ENCODE results near the gene TTLL9. TPM values are rescaled to one million over a fixed set of nuclear protein-coding genes. Genes with fewer than 3 reads are reported as not detected.

TTLL9 gene
- total and polyA plus RNA-seq, 2 of the 13 experiments (the other 11 are each of a cell fraction or from before 2014, with no cell fraction given) = not detected

- Histone ChIP-seq H3K4me3 (replicated peaks in 1 of 3; ENCODE audit: insufficient read depth in 1 of 3, low read depth in 2 of 3, low read length in 3 of 3) (no peak overlapping the region), H3K9ac (ENCODE audit: insufficient read depth, low read depth, low read length) (no peak overlapping the region), H3K36me3 (replicated peaks in 1 of 2; ENCODE audit: control insufficient read depth in 1 of 2, insufficient read depth in 2 of 2, low read length in 2 of 2) (no peaks in the 10 kb centered on the region), H4K20me1 (ENCODE audit: insufficient read depth, low read length) (no peaks in the 10 kb centered on the region), H3K27ac (ENCODE audit: extremely low read length, insufficient read depth, low read length) (no peak overlapping the region), H3K4me2 (ENCODE audit: low read depth, low read length) (no peak overlapping the region), H3K27me3 (ENCODE audit: control insufficient read depth in 1 of 2, insufficient read depth in 2 of 2, low read length in 2 of 2) (peaks cover 11 to 41% of the 10 kb centered on the region in 2 experiments; a peak in 4 of 5 replicates), H2AFZ (ENCODE audit: low read length) (no peak overlapping the region), H3K79me2 (ENCODE audit: insufficient read depth, low read length) (no peaks in the 10 kb centered on the region), H3K4me1 (ENCODE audit: insufficient read depth, low read length) (peaks cover 26% of the 10 kb centered on the region), H3K9me3 (ENCODE audit: low read length) (no peaks in the 10 kb centered on the region)
- FAIRE-seq (no peak), ATAC-seq (no peak), DNase-seq (ENCODE audit: low spot score) (no peak)
- ChIA-PET CTCF (ENCODE audit: low intra/inter-chr PET ratio, low total read pairs) (no interaction called here), POLR2A (no interaction called here)
- 41% methylated on average over 12 of the region's 12 CpGs for WGBS (ENCODE audit: low lambda C conversion rate)
- TF ChIP-seq ZFP91 (CRISPR knock-in tag; IDR thresholded peaks at IDR 0.05; ENCODE audit: borderline replicate concordance) (no peak), CREB1 (IDR thresholded peaks at IDR 0.05) (peak; percentile 96), CREB1 (CRISPR knock-in tag; IDR thresholded peaks at IDR 0.05) (no peak), ZNF629 (CRISPR knock-in tag; conservative IDR thresholded peaks at IDR 0.05) (0 out of 2 replicates have a peak, but pooled peaks have one; percentile 15), ATF7 (IDR thresholded peaks at IDR 0.05) (peak; percentile 99), ATF7 (CRISPR knock-in tag; IDR thresholded peaks at IDR 0.05) (no peak)
- no TSS peak for BruUV-seq (replicated peaks)
- intact Hi-C loops (cut with micrococcal nuclease; ENCODE audit: unreplicated experiment) (no loop called here), in situ Hi-C loops (cut with HindIII; ENCODE audit: extremely low pct_ligation_motif_present, low pct_unique_long_range_greater_than_20kb) (no loop called here)
Observed at GRCh38 chr20:31864521-31865400, 5.7 kb upstream of the TTLL9 start.

- Histone ChIP-seq H3K4me1 (ENCODE audit: insufficient read depth, low read length) (peaks cover 26% of the 10 kb centered on the region), H3K36me3 (replicated peaks in 1 of 2; ENCODE audit: control insufficient read depth in 1 of 2, insufficient read depth in 2 of 2, low read length in 2 of 2) (no peaks in the 10 kb centered on the region), H3K4me3 (replicated peaks in 1 of 3; ENCODE audit: insufficient read depth in 1 of 3, low read depth in 2 of 3, low read length in 3 of 3) (no peak overlapping the region), H3K27me3 (ENCODE audit: control insufficient read depth in 1 of 2, insufficient read depth in 2 of 2, low read length in 2 of 2) (peaks cover 14 to 42% of the 10 kb centered on the region in 2 experiments; a peak in 4 of 5 replicates), H3K4me2 (ENCODE audit: low read depth, low read length) (no peak overlapping the region), H2AFZ (ENCODE audit: low read length) (no peak overlapping the region), H3K79me2 (ENCODE audit: insufficient read depth, low read length) (no peaks in the 10 kb centered on the region), H3K9ac (ENCODE audit: insufficient read depth, low read depth, low read length) (no peak overlapping the region), H3K9me3 (ENCODE audit: low read length) (no peaks in the 10 kb centered on the region), H3K27ac (ENCODE audit: extremely low read length, insufficient read depth, low read length) (no peak overlapping the region), H4K20me1 (ENCODE audit: insufficient read depth, low read length) (no peaks in the 10 kb centered on the region)
- ATAC-seq = no peak
- WGBS (ENCODE audit: low lambda C conversion rate) = 31% methylated on average over 3 of the region's 3 CpGs
- no peak for FAIRE-seq
- TF ChIP-seq MIER2 (CRISPR knock-in tag; IDR thresholded peaks at IDR 0.05) = no peak
- TF ChIP-seq ZNF629 (CRISPR knock-in tag; conservative IDR thresholded peaks at IDR 0.05) = peak; percentile 68
- intact Hi-C loops (cut with micrococcal nuclease; ENCODE audit: unreplicated experiment) = no loop called here
- DNase-seq (ENCODE audit: low spot score) = no peak
- BruUV-seq (replicated peaks) = no TSS peak
- POLR2A ChIA-PET = no interaction called here
- CTCF ChIA-PET (ENCODE audit: low intra/inter-chr PET ratio, low total read pairs) = no interaction called here
- in situ Hi-C loops (cut with HindIII; ENCODE audit: extremely low pct_ligation_motif_present, low pct_unique_long_range_greater_than_20kb) = no loop called here
Observed at GRCh38 chr20:31866221-31866620, 4.2 kb upstream of the TTLL9 start.

Data from HepG2 (cell line).